ENCODE measurements around the gene SYP. TPM values are rescaled to one million over a fixed set of nuclear protein-coding genes. Genes with fewer than 3 reads are reported as not detected.

The SYP gene
- total and polyA plus RNA-seq, 9 of the 15 experiments (the other 6 are each of a cell fraction or from before 2014, with no cell fraction given): 0.48 to 5.1 (median 2.6) TPM

- TF ChIP-seq PRDM10 (IDR thresholded peaks at IDR 0.05; ENCODE audit: partially characterized antibody) (no peak), PHF8 (IDR thresholded peaks at IDR 0.05; ENCODE audit: borderline replicate concordance, low read length) (no peak), PREB (CRISPR knock-in tag; IDR thresholded peaks at IDR 0.05) (no peak), ZNF263 (CRISPR knock-in tag; IDR thresholded peaks at IDR 0.05; ENCODE audit: borderline replicate concordance) (no peak), MED1 (CRISPR knock-in tag; IDR thresholded peaks at IDR 0.05; ENCODE audit: borderline replicate concordance) (no peak), TBP (optimal IDR thresholded peaks at IDR 0.05; ENCODE audit: low read depth, low read length) (no peak), SOX6 (IDR thresholded peaks at IDR 0.05) (no peak)
These were observed 25.9 kb upstream of the SYP start (continued) for GRCh38 chrX:49225858-49226257.
